Breast epithelium (tissue), 3 donors: ENCODE data around the gene RRP15.

Experiments
- POLR2A ChIP-seq: fragments of 450-650 bp; IDR thresholded peaks from one replicate; pipeline ENCODE4 v1.6.1; 2016; ENCODE audit warnings: antibody characterized with exemption, mild to moderate bottlenecking, moderate library complexity
- POLR2AphosphoS5 ChIP-seq, 3 donors: sonication (generic); formaldehyde crosslinking; IDR thresholded peaks; one replicate each; pipeline ENCODE4 v1.6.1; 2017; ENCODE audit warnings: antibody characterized with exemption in 3 of 3
- TF ChIP-seq, protein P1 (sequence below), 3 donors: fragments of 450-650 bp; IDR thresholded peaks; one replicate each; pipeline ENCODE4 v1.5.1; 2016 to 2017; ENCODE audit warnings: antibody characterized with exemption in 3 of 3, mild to moderate bottlenecking in 3 of 3, moderate library complexity in 3 of 3

DNA sequence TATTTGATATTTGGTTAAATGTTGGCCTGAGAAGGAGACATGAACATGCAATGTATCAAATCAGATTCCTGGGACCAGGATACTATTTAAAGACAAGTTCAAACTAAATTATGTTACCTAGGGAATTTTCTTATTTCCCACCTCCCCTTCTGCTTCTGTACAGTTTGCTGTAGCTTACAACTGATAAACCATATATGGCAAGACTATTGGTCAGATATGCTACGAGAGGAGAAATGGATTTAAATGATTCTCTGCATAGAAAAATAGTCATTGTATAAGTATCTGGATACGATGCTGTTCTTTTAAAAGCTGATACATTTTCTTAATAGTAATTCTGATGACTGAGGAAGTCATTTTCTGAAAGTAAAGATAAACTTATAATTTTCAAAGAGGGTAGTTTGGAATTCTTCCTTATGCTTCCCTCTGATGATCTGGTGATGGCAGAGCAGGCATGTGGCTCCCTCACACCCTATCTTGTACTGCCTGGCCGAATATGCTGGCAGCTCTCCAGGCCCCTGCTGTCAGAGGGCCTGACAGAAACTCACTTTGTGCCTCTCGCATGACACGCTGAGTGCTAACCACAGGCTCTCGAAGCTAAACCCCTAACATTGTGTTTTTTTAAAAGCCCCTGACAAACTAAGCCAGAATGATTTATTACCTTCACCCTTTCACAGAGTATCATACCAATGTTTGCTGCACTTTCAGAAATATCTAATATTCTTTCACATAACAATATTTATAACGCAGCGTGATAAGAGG lies 19.4 kb downstream of the RRP15 start:
- TF ChIP-seq POLR2AphosphoS5 (IDR thresholded peaks at IDR 0.05): no peak
- TF ChIP-seq, protein P1, sequence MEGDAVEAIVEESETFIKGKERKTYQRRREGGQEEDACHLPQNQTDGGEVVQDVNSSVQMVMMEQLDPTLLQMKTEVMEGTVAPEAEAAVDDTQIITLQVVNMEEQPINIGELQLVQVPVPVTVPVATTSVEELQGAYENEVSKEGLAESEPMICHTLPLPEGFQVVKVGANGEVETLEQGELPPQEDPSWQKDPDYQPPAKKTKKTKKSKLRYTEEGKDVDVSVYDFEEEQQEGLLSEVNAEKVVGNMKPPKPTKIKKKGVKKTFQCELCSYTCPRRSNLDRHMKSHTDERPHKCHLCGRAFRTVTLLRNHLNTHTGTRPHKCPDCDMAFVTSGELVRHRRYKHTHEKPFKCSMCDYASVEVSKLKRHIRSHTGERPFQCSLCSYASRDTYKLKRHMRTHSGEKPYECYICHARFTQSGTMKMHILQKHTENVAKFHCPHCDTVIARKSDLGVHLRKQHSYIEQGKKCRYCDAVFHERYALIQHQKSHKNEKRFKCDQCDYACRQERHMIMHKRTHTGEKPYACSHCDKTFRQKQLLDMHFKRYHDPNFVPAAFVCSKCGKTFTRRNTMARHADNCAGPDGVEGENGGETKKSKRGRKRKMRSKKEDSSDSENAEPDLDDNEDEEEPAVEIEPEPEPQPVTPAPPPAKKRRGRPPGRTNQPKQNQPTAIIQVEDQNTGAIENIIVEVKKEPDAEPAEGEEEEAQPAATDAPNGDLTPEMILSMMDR (IDR thresholded peaks at IDR 0.05): no peak
- TF ChIP-seq POLR2A: no peak
